ENCODE measurements around the gene EIF3K. TPM values are rescaled to one million over a fixed set of nuclear protein-coding genes. Genes with fewer than 3 reads are reported as not detected.
A peak's percentile ranks its signal among the peaks of the same experiment; 100 is the strongest.

The EIF3K gene
- total and polyA plus RNA-seq, 10 of the 15 experiments (the other 5 are each of a cell fraction or from before 2014, with no cell fraction given) = 330 to 927 (median 436) TPM

DNA sequence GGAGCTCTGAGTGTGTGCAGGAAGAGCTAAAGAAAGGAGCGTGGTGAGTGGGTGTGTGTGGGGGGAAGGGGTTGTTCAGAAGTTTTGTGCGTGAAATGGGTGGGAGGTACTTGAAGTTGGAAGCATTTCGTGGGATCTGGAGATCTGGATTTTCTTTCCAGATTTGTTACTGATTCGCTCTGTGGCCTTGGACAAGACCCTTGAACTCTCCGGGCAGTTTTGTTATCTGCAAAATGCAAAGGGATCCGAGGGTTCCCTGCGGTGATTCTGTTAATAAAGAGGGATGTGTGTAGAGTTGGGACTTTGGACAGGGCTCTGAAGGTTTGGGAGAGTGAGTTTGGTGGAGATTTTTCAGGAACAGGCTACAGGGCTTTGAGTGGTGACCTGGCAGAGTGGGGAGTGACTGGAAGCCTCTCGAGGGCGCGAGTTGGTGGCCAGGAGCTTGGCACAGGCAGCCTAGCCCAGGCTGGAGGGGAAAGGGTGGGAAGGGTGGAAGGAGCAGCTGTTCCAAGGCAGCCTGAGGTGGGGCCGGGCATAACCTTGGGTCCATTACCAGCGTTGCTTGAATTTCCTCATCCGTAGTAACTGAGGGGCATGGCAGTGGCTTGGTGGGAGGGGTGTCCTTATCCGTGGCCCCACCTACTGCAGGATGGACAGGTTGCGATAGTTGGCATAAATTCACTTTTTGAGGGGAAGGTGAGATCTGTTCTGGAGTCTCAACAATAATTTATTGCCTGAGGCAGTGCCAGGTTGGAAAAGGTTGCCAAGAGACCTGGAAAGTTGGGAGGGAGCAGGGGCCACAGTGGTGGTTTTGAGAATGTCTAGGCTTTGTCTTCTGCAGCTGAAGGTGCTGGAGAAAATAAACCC, 30.6 kb downstream of the EIF3K start:
- H3K27ac ChIP-seq (ENCODE audit: control insufficient read depth, insufficient read depth) = peak overlapping the region; percentile 79
- peak overlapping the region; percentile 100 for H3K4me3 ChIP-seq
- CTCF ChIA-PET = interaction anchor here (0.6 to 6.5 kb wide), 5 partner anchors 10 to 281 kb away, joined by 3 to 53 read pairs (median 4); partner anchors contain the start of genes MRPS12 and SARS2
- H2AFZ ChIP-seq (ENCODE audit: control insufficient read depth, low read depth, low read length) = no peak overlapping the region
- no peak for ATAC-seq
- in situ Hi-C loops (cut with MboI) = loop anchor here (25.0 kb wide), 1 partner anchor 237 kb away; the partner anchor contains the start of gene FAM98C
- peak overlapping the region; percentile 95 for H3K9ac ChIP-seq (ENCODE audit: control insufficient read depth, insufficient read depth, low read length)
- peaks cover 69% of the 10 kb centered on the region for H3K79me2 ChIP-seq (ENCODE audit: control insufficient read depth, insufficient read depth, low read length)
- no TSS peak for BruUV-seq (replicated peaks)
- H3K9me3 ChIP-seq (replicated peaks; ENCODE audit: control insufficient read depth, insufficient read depth, low read length) = no peaks in the 10 kb centered on the region
- DNase-seq (ENCODE audit: low read depth, low spot score) = no peak
- RAD21 ChIA-PET (ENCODE audit: unreplicated experiment) = interaction anchor here (0.6 to 1.3 kb wide), 4 partner anchors 37 to 281 kb away, joined by 3 to 4 read pairs (median 4); partner anchors contain the start of genes MRPS12 and SARS2
- H3K36me3 ChIP-seq (ENCODE audit: control insufficient read depth in 2 of 2, insufficient read depth in 2 of 2, low read length in 1 of 2) = no peaks in the 10 kb centered on the region
- FAIRE-seq = no peak
- intact Hi-C loops (cut with micrococcal nuclease; ENCODE audit: unreplicated experiment) = loop anchor here (5.0 kb wide), 1 partner anchor 38 kb away; no protein-coding TSS in a partner anchor
- H4K20me1 ChIP-seq (ENCODE audit: control insufficient read depth, insufficient read depth) = no peaks in the 10 kb centered on the region; the same call in 1 of the 2 replicates
- H3K4me2 ChIP-seq (ENCODE audit: control insufficient read depth, insufficient read depth) = peak overlapping the region; percentile 97
- H3K4me1 ChIP-seq (ENCODE audit: control insufficient read depth, insufficient read depth, low read length) = peaks cover 13% of the 10 kb centered on the region
- SMC1A ChIA-PET (ENCODE audit: uncharacterized antibody, unreplicated experiment) = interaction anchor here (0.9 to 1.4 kb wide), 4 partner anchors 13 to 105 kb away, joined by 3 read pairs; no protein-coding TSS in a partner anchor
- POLR2A ChIA-PET = interaction anchor here (0.5 to 2.5 kb wide), 8 partner anchors 11 to 247 kb away, joined by 3 to 8 read pairs (median 4); partner anchors contain the start of genes ECH1, FAM98C and RINL
- WGBS (ENCODE audit: insufficient coverage, insufficient replicate concordance, low lambda C conversion rate, missing lambda C conversion rate) = 35% methylated on average over 15 of the region's 15 CpGs
- H3K27me3 ChIP-seq (replicated peaks in 1 of 2; ENCODE audit: control insufficient read depth in 2 of 2, insufficient read depth in 2 of 2, low read length in 1 of 2) = no peaks in the 10 kb centered on the region
- TF ChIP-seq GABPA (IDR thresholded peaks at IDR 0.05; ENCODE audit: low read depth) = no peak
- no peak for TF ChIP-seq ZNF217 (IDR thresholded peaks at IDR 0.05)
- no peak for TF ChIP-seq IRF4 (IDR thresholded peaks at IDR 0.05; ENCODE audit: low read depth, low read length)
- no peak for TF ChIP-seq HDAC2 (IDR thresholded peaks at IDR 0.05)
- TF ChIP-seq KAT2A (conservative IDR thresholded peaks at IDR 0.05; ENCODE audit: control insufficient read depth, low read depth, low read length) = no peak
- TF ChIP-seq KLF5 (IDR thresholded peaks at IDR 0.05; ENCODE audit: partially characterized antibody) = no peak
- TF ChIP-seq MEF2A (IDR thresholded peaks at IDR 0.05; ENCODE audit: insufficient read depth, low read depth, low read length) = no peak
- no peak for TF ChIP-seq NBN (IDR thresholded peaks at IDR 0.05)
- no peak for TF ChIP-seq TARDBP (IDR thresholded peaks at IDR 0.05; ENCODE audit: borderline replicate concordance)
- TF ChIP-seq JUND (IDR thresholded peaks at IDR 0.05; ENCODE audit: low read depth, low read length) = no peak
- TF ChIP-seq NR2C1 (IDR thresholded peaks at IDR 0.05) = no peak
- 0 out of 3 replicates have a peak, but pooled peaks of 1 of the 2 experiments have one; percentile 15 for TF ChIP-seq EGR1 (IDR thresholded peaks at IDR 0.05; ENCODE audit: borderline replicate concordance in 1 of 2, low read depth in 2 of 2, low read length in 2 of 2)
- TF ChIP-seq POLR2AphosphoS2 (IDR thresholded peaks at IDR 0.05; ENCODE audit: low read depth, low read length) = 0 out of 2 replicates have a peak, but pooled peaks have one; percentile 33
- TF ChIP-seq, protein P1, sequence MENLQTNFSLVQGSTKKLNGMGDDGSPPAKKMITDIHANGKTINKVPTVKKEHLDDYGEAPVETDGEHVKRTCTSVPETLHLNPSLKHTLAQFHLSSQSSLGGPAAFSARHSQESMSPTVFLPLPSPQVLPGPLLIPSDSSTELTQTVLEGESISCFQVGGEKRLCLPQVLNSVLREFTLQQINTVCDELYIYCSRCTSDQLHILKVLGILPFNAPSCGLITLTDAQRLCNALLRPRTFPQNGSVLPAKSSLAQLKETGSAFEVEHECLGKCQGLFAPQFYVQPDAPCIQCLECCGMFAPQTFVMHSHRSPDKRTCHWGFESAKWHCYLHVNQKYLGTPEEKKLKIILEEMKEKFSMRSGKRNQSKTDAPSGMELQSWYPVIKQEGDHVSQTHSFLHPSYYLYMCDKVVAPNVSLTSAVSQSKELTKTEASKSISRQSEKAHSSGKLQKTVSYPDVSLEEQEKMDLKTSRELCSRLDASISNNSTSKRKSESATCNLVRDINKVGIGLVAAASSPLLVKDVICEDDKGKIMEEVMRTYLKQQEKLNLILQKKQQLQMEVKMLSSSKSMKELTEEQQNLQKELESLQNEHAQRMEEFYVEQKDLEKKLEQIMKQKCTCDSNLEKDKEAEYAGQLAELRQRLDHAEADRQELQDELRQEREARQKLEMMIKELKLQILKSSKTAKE (IDR thresholded peaks at IDR 0.05; ENCODE audit: low read depth, poor library complexity, severe bottlenecking) = no peak
- peak; percentile 50; the same call in 1 of the 2 replicates for TF ChIP-seq SIN3A (IDR thresholded peaks at IDR 0.05; ENCODE audit: low read depth, low read length)
- no peak for TF ChIP-seq NFYA (IDR thresholded peaks at IDR 0.05; ENCODE audit: borderline replicate concordance, low read depth, low read length)
- TF ChIP-seq MEF2B (IDR thresholded peaks at IDR 0.05; ENCODE audit: partially characterized antibody, poor library complexity, severe bottlenecking) = no peak
- no peak for TF ChIP-seq CBFB (IDR thresholded peaks at IDR 0.05; ENCODE audit: low read depth)
- no peak for TF ChIP-seq STAT3 (IDR thresholded peaks at IDR 0.05; ENCODE audit: low read depth, low read length)
- TF ChIP-seq RUNX3 (IDR thresholded peaks at IDR 0.05; ENCODE audit: low read length) = no peak

Measured in GM12878 (cell line).